ENCODE measurements around the gene ADPRH.

DNA sequence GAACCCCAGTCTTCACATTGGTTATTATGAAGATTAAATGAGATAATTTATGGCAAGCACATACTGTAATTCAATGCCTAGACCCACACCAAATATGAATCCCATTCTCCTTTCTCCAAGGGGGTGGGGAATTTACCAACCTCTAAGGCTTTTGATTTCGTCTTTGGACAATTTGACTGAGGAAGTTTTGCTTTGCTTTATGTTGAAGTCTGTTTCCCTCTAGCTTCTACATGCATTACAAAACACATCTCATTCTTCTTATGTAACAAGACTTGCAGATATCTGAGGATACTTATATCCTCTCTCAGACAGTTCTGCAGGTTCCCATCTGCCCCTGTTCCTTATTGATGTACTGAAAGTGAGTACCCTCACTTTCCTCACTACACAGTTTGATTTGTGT, 32.1 kb upstream of the ADPRH start:
- no peak for TF ChIP-seq CTCF (IDR thresholded peaks at IDR 0.05)
- no peak for TF ChIP-seq POLR2A (IDR thresholded peaks at IDR 0.05)

Data from thyroid gland (tissue), 4 donors.